Kidney tubule cell (primary cell): ENCODE results near the gene PDGFB.

Experiments used
- DNase-seq: peaks from one replicate; pipeline ENCODE4 v3.0.0-alpha.2; 2018; ENCODE audit warnings: low spot score

PDGFB gene

DNA sequence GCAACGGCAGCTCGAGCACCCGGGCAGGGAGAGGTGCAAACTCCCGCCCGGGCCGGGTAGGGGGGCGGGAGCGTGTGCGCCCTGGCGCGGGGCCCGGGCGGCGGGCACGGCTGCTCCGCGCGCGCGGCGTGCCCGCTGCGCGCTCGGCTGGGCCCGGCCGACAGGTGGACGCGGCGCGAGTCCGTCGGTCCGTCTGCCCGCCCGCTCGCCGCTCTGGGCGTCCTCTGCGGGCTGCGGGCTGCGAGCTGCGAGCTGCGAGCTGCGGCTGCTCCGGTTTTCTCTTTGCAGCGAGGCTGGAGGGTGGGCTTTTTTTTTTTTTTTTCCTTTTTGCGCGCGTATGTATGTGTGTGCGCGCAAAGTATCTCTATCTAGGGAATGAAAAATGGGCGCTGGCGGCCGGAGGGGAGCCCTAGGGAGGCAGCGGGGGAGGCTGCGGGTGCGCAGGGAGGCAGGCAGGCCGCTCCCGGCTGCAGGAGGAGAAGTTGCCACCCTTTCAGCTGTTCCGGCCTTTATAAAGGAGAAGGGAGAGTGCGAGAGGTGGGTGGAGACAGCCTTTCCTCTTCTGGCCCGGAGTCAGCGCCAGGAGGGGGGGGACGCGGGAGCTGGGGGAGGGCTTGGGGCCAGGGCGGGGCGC lies at the start of gene PDGFB:
TSS of gene PDGFB (minus strand) at position 487 of the 634 bp plus-strand sequence. CDS start 1,019 bp downstream, outside the sequence.
- DNase-seq = peak; percentile 89

DNA sequence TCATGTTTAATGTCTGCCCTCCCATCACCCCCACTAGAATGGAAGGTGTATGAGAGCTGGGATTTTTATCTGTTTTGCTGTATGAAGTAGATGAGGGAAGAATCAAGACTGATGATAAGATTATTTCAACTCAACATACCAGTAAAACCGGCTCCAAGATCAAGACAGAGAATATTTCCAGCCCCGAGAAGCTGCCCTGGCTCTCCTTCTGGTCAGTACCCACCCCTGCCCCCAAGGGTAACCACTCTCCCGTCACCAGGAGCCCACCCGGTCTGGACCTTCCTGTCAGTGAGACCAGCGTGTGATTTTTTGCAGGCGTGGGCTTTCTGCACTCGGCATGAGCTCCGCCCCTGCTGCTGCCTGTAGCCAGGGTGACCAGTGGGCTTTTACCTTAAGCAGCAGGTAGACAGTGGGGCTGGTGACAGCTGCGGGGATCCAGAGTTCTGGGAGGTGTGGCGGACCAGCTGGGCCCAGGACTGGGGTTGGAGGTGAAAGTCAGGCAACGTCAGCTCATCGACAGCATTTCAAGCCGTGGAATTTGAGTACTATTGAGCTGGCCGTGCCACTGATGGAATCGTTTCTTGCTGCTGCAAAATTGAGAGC lies 49.1 kb upstream of the PDGFB start:
- DNase-seq = no peak

DNA sequence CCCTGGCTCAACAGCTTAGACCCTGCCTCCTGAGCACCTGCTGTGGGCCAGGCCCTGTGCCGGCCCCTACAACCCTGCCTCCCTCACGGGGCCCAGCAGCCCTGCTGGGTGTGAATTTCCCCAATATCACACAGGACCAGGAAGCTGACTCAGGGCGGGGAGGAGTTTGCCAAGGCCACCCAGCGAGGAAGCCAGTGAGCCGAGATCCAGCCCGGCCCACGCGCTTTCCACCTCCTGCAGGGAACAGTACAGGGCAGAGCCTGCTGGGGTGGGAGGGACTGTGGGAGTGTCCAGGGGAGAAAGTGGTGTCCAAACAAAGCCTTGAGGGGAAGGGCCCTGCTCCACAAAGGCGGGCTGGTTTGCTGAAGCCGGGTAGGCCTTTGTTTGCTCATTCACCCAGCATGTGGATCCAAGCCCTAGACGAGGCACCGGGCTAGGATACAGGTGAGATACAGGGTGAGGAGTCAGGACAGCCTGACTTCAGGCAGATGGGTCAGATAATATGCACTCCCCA lies 47.8 kb upstream of the PDGFB start:
- DNase-seq = peak; percentile 100

DNA sequence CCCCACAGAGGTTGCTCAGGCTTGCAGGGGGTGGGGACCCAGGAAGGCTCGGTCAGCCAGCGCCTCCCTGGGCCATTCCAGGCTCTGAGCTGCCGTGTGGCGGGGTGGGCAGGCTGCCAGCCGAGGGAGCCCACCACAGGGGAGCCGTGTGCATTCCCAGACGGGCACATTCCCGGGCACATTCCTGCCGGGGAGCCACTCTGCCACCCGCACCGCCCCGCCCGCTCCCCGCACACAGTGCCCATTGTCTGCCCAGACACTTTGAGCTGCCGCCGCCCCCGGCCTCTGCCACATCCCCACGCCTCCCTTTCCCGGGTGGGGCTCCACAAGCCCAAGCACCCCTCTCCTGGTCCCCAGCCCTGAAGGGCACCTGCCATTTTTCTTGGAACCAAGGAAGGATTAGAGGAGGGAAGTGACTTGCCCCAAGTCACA lies 47.3 kb upstream of the PDGFB start:
- peak; percentile 90 for DNase-seq

DNA sequence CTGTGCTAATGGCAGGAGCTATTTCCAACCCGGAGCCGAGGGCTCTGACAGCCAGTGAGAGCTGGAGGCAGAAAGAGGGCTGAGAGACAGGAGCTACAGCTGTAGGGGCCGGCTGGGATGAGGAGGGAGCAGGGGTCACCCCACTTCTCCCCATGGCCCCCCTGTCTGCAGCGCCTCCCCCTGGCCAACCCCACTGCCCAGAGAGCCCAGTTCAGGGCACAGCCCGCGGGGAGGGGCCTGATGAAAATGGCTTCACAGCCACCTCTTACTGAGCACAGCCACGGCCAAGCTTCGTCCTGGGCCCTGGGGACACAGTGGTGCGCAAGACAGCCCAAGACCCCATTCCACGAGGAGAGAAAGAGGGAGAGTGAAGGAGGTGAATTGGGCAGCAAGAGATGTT lies 46.7 kb upstream of the PDGFB start:
- no peak for DNase-seq

DNA sequence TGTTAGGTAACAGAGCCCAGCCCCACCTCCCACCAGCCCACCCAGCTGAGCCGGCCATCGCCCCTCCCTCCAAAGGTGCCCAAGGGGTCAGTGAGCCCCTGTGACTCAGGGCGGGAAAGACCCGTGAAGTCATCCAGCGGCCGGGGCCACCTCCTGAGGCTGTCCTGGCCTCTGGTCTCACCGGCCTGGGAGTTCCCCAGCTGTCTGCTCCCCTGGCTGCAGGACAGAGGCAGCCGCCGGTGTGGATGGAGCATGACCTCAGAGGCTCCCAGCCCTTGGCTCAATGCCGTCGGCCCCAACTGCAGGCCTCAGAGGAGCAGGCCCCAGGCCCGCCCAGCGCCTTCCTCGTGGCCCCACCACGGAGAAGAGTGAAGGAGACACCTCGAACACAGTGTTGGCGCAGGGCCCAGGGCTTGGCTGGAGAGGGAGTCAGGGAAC lies 46.0 kb upstream of the PDGFB start:
- peak; percentile 100 for DNase-seq

DNA sequence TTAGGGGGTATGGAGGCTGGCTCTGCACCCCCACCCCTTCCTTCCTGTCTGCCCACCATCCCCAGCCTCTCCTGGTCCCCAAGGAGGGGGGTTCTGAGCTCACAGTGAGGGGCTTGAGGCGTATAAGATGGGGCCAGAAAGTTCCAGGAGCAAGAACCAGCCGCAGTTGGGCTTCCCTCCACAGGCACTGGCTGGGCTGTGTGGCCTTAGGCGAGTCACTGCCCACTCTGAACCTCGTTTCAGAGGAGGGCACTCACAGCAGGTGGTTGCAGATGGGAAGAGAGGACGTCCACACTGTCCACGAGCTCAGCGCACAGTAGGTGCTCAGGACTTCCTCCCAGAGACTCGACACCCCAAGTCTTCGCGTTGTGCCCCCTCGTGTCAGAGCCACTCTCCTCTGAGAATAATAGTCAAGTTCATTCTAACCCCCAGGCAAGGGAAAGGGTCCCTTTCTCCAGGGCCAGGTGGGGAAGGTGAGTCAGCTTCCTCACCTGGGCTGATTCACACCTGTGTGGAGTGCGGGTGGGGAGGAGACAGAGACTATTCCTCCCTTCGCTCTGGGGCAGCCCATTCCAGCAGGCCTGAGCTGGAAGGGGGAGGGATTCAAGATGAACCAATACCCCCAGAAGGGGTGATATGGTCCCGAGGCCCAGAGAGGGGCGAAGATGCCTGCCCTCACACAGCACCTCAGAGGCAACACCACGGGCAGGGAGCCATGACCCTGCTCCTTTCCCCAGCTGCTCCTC lies 45.4 kb upstream of the PDGFB start:
- DNase-seq = peak; percentile 96

DNA sequence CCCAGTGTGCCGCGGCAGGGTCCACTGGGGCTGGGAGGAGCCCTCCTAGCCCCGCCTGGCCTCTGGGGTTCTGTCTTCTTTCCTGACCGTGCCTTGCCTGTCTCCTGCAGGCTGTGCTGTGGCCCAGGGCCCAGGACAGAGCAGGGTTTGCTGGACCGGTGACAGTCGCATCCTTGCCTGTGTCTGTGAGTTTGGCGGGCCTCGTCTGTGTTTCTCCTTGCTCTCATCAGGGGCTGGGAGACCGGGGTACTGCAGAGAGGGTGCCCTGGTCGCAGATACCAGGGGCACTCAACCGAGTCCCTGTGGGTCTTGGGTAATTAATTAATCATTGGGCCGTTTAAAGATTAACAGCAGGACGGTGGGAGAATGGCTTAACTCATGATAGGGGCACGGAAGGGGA lies 44.8 kb upstream of the PDGFB start:
- peak; percentile 93 for DNase-seq

DNA sequence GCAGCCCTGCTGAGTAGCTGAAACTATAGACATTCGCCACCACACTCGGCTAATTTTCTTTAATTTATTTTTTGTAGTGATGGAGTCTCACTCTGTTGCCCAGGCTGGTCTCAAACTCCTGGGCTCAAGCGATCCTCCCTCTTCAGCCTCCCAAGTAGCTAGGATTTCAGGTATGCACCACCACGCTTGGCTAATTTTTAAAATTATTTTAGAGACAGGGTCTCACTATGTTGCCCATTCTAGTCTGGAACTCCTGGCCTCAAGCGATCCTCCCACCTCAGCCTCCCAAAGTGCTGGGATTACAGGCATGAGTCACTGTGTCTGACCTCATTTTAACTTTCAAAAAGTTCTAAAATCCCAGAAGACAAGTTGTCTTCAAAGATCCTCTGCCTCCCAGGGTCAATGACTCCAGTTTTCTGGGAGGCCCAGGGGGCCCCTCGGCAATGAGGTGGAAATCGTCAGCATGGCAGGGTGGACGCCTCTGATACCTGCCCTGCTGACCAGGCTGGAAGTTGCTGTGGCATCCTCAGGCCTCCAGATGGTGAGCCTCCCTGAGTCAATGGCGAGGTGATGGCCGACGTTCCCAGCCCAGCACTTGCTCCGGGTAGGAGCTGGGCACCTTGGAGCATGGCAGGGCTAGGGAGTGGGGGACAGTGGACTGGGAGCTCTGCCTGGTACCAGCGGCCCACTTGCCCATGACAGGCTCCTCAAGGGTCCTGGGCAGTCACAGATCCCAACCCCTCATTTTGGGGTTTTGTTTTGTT lies 43.5 kb upstream of the PDGFB start:
- peak; percentile 28 for DNase-seq

DNA sequence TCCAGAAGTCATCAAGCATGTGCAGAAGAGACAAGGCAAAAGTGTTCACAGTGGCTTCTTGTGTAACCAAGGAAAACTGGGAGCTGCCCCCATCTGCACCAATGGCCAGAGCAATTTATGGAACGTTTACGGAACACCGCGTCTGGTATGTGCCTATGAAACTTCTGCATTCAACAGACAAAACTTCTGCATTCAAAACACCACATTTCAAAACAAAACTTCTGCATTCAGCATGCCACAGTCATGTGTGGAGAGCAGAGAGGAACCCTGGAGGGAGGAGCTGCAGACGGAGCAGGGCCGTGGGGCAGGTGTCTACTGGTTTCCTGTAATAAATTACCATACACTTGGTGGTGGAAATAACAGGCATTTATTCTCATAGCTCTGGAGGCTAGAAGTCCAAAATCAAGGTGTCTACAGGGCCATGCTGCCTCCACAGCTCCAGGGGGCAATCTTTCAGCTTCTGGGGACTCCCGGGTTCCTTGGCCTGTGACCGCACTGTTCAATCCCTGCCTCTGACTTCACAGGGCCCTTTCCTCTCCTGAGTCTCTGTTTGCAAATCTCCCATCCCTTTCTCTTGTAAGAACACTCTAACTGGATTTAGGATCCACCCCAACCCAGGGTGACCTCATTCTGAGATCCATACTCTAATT lies 42.4 kb upstream of the PDGFB start:
- DNase-seq = peak; percentile 88

DNA sequence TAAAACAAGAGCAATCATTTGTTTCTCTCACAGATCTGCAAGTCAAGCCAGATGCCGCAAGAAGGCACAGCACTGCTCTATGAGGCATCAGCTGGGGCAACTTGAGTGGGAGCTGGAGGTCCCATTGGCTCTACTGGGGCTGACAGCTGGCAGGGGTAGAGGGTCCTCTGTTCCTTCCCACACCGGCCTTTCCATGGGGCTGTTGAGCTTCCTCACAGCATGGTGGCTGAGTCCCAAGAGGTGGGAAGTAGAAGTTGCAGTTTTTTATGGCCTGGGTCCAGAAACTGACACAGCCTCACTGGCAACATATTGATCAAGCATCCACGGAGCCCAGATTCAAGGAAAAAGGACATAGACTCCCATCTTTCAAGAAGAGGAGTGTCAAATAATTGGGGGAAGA lies 40.2 kb upstream of the PDGFB start:
- no peak for DNase-seq

DNA sequence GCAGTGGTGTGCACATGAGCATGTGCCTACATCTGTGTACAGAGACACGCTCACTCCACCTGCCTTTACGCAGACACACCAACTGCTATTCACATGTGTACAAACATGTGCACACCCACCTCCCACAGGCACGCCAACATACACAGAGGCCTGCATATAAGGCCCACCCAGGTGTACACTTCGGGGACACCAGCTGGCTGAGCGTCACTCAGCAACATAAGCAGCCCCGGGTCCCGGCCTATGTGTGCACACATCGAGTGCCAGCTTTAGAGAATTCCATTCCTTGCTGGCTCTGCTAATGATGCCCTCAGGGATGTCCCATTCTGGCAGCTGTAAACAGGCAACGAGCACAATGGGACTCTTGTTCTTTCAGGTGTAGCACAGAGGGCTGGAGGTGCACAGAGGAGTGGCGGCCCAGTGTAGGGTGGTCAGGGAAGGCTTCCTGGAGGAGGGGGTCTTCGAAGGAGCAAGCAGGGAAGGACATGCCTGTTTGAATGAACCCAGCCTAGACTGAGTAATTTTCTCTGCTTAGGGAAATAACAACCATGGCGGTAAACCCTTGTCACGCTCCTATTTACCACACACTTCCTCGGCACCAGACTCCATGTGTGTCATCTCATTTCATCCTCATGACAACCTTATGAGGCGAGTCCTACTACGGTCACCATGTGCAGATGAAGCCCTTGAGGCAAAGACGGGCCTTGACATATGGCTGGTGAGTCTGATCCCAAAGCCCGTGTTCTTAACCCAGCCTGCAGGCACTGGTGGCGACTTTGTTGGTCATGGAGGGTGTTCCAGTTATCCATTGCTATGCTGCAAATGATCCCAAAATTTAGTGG lies 39.6 kb upstream of the PDGFB start:
- peak; percentile 43 for DNase-seq

DNA sequence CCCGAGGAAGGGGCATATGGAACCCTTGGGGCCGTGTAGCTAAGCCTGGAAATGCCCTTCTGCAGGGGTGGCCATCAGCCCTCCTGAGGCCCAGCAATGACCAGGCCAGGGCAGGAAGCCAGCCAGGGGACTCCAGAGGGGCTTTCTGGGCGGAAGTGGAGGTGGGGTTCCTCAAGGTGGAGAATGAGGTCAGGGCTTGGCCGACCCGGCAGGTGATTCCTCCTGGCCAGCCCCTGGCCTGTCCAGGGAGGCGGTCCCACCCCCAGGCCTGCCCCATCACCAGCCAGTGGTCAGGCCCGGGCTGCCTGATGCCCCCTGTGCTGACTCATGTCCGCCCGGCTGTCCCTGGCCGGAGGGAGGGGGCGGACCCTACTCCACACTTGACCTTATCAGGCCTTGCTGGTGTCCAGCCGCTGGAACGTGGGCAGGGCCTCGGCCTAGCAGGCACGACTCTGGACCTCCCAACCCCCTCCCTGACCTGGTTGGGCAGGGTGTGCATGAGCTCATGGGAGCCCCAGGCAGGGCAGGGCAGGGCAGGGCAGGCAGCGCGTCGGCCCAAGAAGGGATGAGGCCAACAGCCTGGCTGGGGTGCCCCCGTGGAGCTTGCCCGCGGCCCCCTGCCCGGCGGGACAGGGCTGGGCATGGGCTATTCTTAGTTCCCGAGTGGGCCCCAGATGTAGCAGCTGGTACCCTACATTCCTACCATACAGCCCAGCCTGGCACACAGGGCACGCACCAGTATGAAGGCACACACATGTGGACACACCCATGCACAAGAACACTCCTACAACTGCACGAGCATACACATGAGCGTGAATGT lies 38.8 kb upstream of the PDGFB start:
- peak; percentile 98 for DNase-seq

DNA sequence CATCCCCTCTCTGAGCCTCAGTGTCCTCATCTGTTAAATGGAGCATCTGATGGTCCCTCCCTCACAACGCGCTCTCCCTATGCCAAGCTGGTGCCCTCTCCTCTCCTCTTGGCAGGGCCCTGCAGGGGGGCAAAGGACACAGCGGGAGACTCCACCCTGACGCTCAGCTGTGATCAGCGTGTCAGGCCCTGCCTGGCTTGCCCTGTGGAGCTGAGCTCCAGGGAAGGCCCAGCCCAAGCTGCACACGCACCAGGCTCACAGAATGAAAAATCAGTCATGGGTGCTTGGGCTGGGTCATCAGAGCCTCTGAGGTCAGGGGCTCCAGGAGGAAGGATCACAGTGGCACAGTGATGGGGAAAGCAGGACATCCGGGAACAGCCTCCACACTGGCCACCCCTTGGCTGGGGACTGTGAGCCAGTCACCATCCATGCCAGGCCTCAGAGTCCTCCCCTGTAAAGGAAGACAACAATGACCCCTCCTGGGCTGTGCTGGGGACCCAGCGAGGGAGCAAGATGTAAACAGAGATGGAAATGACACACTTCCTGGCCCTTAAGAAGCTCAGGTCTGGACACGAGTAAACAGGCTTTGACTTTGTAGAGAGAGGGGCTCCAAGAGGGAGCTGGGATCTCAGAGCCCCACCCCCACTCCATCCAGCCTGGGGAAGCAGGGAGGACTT lies 38.0 kb upstream of the PDGFB start:
- peak; percentile 81 for DNase-seq

DNA sequence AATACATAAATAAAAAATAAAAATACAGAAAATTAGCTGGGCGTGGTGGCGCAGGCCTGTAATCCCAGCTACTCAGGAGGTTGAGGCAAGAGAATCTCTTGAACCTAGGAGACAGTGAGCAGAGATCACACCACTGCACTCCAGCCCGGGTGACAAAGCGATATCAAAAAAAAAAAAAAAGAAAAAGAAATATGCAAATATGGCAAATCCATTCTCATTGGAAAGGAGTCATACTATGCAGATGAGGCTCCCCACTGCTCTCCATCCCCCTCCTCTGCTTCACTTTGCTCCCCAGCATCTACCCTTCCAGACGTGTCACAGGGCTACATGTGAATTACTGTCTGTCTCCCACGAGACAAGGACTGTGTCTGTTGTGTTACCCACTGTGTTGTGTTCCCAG lies 36.3 kb upstream of the PDGFB start:
- DNase-seq = no peak

DNA sequence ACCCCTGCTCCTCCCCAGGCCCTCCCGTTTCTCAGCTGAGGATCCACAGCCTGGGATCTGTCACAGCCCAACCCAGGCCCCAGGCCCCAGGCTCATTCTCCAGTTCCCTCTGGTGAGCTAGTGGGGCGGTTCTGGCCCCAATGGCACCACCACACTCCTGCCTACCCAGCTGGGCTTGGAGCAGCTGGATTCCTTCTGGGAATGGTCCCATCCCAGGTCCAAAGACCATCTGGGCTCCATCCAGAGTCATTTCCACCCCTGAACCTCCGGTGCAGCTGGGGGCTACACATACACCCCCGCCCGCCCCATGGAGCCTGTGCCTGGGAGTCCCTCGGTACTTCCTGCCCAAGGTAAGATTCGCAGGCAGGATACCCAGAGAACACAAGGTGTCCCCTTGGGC lies 35.5 kb upstream of the PDGFB start:
- DNase-seq = no peak

DNA sequence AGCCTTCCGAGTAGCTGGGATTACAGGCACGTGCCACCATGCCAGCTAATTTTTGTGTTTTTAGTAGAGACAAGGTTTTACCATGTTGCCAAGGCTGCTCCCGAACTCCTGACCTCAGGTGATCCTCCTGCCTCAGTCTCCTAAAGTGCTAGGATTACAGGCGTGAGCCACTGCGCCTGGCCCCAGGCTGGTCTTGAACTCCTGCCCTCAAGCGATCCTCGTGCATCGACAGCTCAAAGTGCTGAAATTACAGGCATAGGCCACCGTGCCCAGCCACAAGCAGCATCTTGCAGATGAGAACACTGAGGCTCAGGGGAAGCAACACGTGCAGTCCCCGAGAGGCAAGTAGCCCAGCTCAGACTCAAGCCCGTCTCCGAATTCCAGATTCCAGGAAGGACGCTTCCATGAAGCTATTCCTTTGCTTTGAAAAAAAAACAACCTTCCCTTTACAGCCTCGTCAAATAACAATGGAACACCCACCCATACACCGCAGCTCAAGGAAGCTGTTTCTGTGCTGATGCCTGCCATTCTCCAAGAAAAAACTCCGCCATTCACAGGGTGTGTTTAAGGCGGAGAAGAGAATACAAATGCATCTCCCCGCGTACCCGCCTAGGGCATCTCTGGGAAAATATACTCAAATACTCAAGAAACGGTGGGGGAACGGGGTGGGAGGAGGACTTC lies 34.5 kb upstream of the PDGFB start:
- DNase-seq = no peak

DNA sequence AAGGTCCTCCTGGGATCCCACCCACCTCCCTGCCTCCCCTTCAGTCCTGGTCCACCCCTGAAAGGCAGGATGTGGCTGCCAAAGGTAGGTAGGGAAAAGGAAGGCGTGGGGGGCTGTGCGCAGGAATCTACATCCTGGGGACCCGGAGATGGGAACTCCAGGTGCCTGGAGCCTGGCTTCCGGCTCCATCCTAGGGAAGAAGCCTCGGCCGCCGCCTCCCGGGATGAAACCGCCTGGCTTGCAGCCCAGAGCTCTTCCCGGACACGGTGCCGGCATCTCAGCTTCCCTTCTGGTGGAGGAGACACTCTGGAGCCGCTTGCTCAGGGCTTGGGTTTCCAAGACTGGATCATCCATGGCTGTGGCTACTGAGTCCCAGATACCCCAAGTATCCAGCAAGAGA lies 33.3 kb upstream of the PDGFB start:
- no peak for DNase-seq

DNA sequence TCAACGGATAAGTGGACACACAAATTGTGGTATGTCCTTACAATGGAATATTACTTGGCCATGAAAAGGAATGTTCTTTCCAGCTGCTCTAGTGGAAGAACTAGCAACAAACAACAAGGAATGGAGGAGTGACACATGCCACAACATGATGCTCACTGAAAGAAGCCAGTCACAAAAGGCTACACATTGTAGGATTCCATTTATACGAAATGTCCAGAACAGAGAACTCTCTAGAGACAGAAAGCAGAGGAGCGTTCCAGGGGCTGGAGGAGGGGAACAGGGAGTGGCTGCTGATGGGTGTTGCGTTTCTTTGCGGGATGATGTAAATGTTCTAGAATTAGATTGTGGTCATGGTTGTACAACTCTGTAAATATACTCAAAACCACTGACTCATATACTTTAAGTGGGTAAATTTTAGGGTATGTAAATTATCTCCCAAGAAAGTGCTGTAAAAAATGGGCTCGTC lies 32.4 kb upstream of the PDGFB start:
- DNase-seq = peak; percentile 54
